B cell (primary cell): ENCODE data around the gene ADAMTS20.

Experiments
- EZH2 ChIP-seq: IDR thresholded peaks from 2 replicates; pipeline ENCODE4 v1.6.1; 2012; ENCODE audit warnings: borderline replicate concordance, low read depth, mild to moderate bottlenecking, moderate library complexity, low read length; ENCODE audit not compliant: insufficient read depth, poor library complexity, severe bottlenecking
- TF ChIP-seq, protein P1 (sequence below): fragments of 200-600 bp; IDR thresholded peaks from one replicate; pipeline ENCODE4 v1.8.0; 2022; ENCODE audit warnings: antibody characterized with exemption, mild to moderate bottlenecking

DNA sequence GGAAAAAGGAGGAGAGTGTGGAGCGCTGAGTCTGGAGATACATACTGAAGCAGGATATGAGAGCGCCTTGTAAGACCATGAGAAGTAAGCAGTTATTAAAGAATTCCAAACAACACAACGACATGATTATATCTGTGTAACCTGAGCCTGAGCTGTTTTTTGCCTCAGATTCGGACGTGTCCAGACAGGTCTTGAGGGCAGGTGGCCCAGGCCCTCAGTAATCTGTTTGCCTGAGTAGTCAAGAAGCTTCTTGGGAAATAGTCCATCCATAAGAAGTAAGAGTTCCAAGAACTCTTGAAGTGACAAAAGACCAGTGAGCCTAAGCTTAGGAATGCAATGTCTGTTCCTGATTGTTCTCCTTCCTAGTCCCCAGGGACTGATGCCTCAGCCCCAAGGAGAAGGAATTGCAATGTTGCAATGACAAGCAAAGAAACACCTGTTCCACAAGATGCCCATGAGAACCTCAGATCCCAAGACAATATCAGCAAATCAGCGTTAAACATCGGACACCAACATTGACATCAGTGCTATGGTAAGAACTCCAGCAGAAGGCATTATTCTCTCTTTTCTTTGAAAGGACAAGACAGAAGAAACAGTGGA, 34.7 kb upstream of the ADAMTS20 start:
- TF ChIP-seq, protein P1, sequence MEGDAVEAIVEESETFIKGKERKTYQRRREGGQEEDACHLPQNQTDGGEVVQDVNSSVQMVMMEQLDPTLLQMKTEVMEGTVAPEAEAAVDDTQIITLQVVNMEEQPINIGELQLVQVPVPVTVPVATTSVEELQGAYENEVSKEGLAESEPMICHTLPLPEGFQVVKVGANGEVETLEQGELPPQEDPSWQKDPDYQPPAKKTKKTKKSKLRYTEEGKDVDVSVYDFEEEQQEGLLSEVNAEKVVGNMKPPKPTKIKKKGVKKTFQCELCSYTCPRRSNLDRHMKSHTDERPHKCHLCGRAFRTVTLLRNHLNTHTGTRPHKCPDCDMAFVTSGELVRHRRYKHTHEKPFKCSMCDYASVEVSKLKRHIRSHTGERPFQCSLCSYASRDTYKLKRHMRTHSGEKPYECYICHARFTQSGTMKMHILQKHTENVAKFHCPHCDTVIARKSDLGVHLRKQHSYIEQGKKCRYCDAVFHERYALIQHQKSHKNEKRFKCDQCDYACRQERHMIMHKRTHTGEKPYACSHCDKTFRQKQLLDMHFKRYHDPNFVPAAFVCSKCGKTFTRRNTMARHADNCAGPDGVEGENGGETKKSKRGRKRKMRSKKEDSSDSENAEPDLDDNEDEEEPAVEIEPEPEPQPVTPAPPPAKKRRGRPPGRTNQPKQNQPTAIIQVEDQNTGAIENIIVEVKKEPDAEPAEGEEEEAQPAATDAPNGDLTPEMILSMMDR: no peak
- no peak for TF ChIP-seq EZH2
